GM23248 (cell line): ENCODE measurements around the gene CHKB.

Experiments used
- EZH2 ChIP-seq: fragments of 200-600 bp; sonication (generic); IDR thresholded peaks from 2 replicates; pipeline ENCODE4 v1.6.1; 2018; ENCODE audit warnings: antibody characterized with exemption, mild to moderate bottlenecking; ENCODE audit not compliant: insufficient read depth, poor library complexity, severe bottlenecking
- EZH2phosphoT487 ChIP-seq: fragments of 200-600 bp; sonication (generic); IDR thresholded peaks from 2 replicates; pipeline ENCODE4 v1.6.1; 2018; ENCODE audit warnings: antibody characterized with exemption, moderate library complexity, mild to moderate bottlenecking, low read depth; ENCODE audit not compliant: insufficient read depth

- no peak for TF ChIP-seq EZH2phosphoT487
- TF ChIP-seq EZH2 = no peak
Measured at GRCh38 chr22:50570861-50571260, 11.8 kb downstream of the CHKB start.
